ENCODE measurements around the gene TENT4A.

The TENT4A gene

GRCh38 chr5:6700074-6700684 is 13.1 kb upstream of the TENT4A start:
- no peak for DNase-seq

GRCh38 chr5:6700685-6701355 is 12.4 kb upstream of the TENT4A start:
- no peak for DNase-seq

- DNase-seq = no peak
Measured at GRCh38 chr5:6701491-6701890, 11.7 kb upstream of the TENT4A start.

- no peak for DNase-seq
Measured at GRCh38 chr5:6702633-6703032, 10.6 kb upstream of the TENT4A start.

GRCh38 chr5:6703806-6704205 is 9.4 kb upstream of the TENT4A start:
- no peak for DNase-seq

- no peak for DNase-seq
Measured at GRCh38 chr5:6704361-6704851, 8.8 kb upstream of the TENT4A start.

- DNase-seq = no peak
Measured at GRCh38 chr5:6705088-6705487, 8.1 kb upstream of the TENT4A start.

GRCh38 chr5:6705959-6706358 is 7.3 kb upstream of the TENT4A start:
- DNase-seq = no peak

- DNase-seq = no peak
Measured at GRCh38 chr5:6707852-6708251, 5.4 kb upstream of the TENT4A start.

GRCh38 chr5:6708814-6709213 is 4.4 kb upstream of the TENT4A start:
- no peak for DNase-seq

- DNase-seq = no peak
Measured at GRCh38 chr5:6710070-6710469, 3.2 kb upstream of the TENT4A start.

- DNase-seq = no peak
Measured at GRCh38 chr5:6710551-6711318, 2.5 kb upstream of the TENT4A start.

GRCh38 chr5:6711409-6712141 is 1.7 kb upstream of the TENT4A start:
- no peak for DNase-seq

- DNase-seq = no peak
Measured at GRCh38 chr5:6712142-6712576, 1.1 kb upstream of the TENT4A start.

- DNase-seq = peak; percentile 95
Measured at GRCh38 chr5:6712577-6713273, 507 bp upstream of the TENT4A start.

- peak; percentile 64 for DNase-seq
Measured at GRCh38 chr5:6714226-6715041, 1.2 kb downstream of the TENT4A start.

GRCh38 chr5:6715271-6715670 is 2.0 kb downstream of the TENT4A start:
- DNase-seq = no peak

- DNase-seq = no peak
Measured at GRCh38 chr5:6715758-6716628, 2.8 kb downstream of the TENT4A start.

- no peak for DNase-seq
Measured at GRCh38 chr5:6716629-6717149, 3.5 kb downstream of the TENT4A start.

GRCh38 chr5:6717247-6717646 is 4.0 kb downstream of the TENT4A start:
- DNase-seq = no peak

Data from right kidney (tissue), 1 donor.